GM12875 (cell line): ENCODE data around the gene EXT2.

ENCODE experiments used
- H3K4me3 ChIP-seq: one replicate; pipeline ENCODE4 v1.5.1; 2011; ENCODE audit warnings: low read depth, low read length, control low read depth
- CTCF ChIP-seq: IDR thresholded peaks from 2 replicates; pipeline ENCODE4 v1.5.1; 2011; ENCODE audit warnings: low read depth, mild to moderate bottlenecking, control low read depth, inconsistent platforms, low read length, moderate library complexity, borderline replicate concordance; ENCODE audit not compliant: insufficient read depth

EXT2 gene

GRCh38 chr11:44193856-44194255 is 98.4 kb downstream of the EXT2 start:
- no peak overlapping the region for H3K4me3 ChIP-seq
- no peak for TF ChIP-seq CTCF

GRCh38 chr11:44198146-44198724 is 102.8 kb downstream of the EXT2 start:
- no peak overlapping the region for H3K4me3 ChIP-seq
- TF ChIP-seq CTCF: no peak

- TF ChIP-seq CTCF: no peak
- H3K4me3 ChIP-seq: no peak overlapping the region
Measured at GRCh38 chr11:44199298-44199697, 103.8 kb downstream of the EXT2 start.

- no peak overlapping the region for H3K4me3 ChIP-seq
- no peak for TF ChIP-seq CTCF
Measured at GRCh38 chr11:44199816-44200215, 104.3 kb downstream of the EXT2 start.

GRCh38 chr11:44203270-44204043 is 108.0 kb downstream of the EXT2 start:
- no peak for TF ChIP-seq CTCF
- H3K4me3 ChIP-seq: no peak overlapping the region

- no peak overlapping the region for H3K4me3 ChIP-seq
- TF ChIP-seq CTCF: no peak
Measured at GRCh38 chr11:44205352-44205751, 109.9 kb downstream of the EXT2 start.

- no peak for TF ChIP-seq CTCF
- no peak overlapping the region for H3K4me3 ChIP-seq
Measured at GRCh38 chr11:44205836-44206235, 110.4 kb downstream of the EXT2 start.
